Measurements from ENCODE around the gene PNPLA7. TPM values are rescaled to one million over a fixed set of nuclear protein-coding genes. Genes with fewer than 3 reads are reported as not detected.
A peak's percentile ranks its signal among the peaks of the same experiment; 100 is the strongest.

PNPLA7 gene
- polyA plus RNA-seq, 1 of the 3 experiments (the other 2 are of a cell fraction), result 0.99 TPM

- POLR2A ChIA-PET, result no interaction called here
- peak; percentile 15 for DNase-seq
- WGBS (ENCODE audit: low lambda C conversion rate), result 93% methylated on average over 15 of the region's 15 CpGs
- Histone ChIP-seq H3K4me1 (ENCODE audit: control insufficient read depth in 1 of 2, insufficient read depth in 2 of 2, low read depth in 1 of 2, low read length in 1 of 2) (peaks cover 0 to 26% of the 10 kb centered on the region in 2 experiments; a peak in 1 of 4 replicates), H3K9me2 (no peaks in the 10 kb centered on the region), H3K27ac (ENCODE audit: low read depth in 2 of 2, low read length in 1 of 2) (no peak overlapping the region), H3K9me3 (no peaks in the 10 kb centered on the region), H4K20me1 (ENCODE audit: insufficient read depth) (no peaks in the 10 kb centered on the region), H3K4me2 (no peak overlapping the region), H2AFZ (ENCODE audit: low read depth) (no peak overlapping the region), H3K27me3 (ENCODE audit: insufficient read depth) (no peaks in the 10 kb centered on the region), H3K9ac (no peak overlapping the region), H3K36me3 (replicated peaks in 1 of 2; ENCODE audit: control insufficient read depth in 1 of 2, insufficient read depth in 2 of 2, low read length in 1 of 2) (no peaks in the 10 kb centered on the region), H3K79me2 (ENCODE audit: insufficient read depth) (no peaks in the 10 kb centered on the region), H3K4me3 (ENCODE audit: low read depth in 2 of 2, low read length in 1 of 2) (no peak overlapping the region), H3F3A (replicated peaks; ENCODE audit: insufficient read depth) (no peaks in the 10 kb centered on the region)
- CTCF ChIA-PET, result interaction anchor here (1.1 kb wide), 1 partner anchor 63 kb away, joined by 3 read pairs; the partner anchor contains the start of genes EXD3 and NOXA1
- TF ChIP-seq ELF1 (IDR thresholded peaks at IDR 0.05), result no peak
- no peak for TF ChIP-seq GABPA (IDR thresholded peaks at IDR 0.05; ENCODE audit: low read depth)
- no peak for TF ChIP-seq TAF1 (IDR thresholded peaks at IDR 0.05; ENCODE audit: borderline replicate concordance, low read depth, low read length)
- no peak for TF ChIP-seq JUND (IDR thresholded peaks at IDR 0.05)
- TF ChIP-seq MEF2A (IDR thresholded peaks at IDR 0.05; ENCODE audit: borderline replicate concordance, low read depth), result no peak
These were observed 64.1 kb downstream of the PNPLA7 start for GRCh38 chr9:137486141-137486490.

- no peak overlapping the region for H3K9ac ChIP-seq
- H3K79me2 ChIP-seq (ENCODE audit: insufficient read depth), result no peaks in the 10 kb centered on the region
- H3K4me2 ChIP-seq, result no peak overlapping the region
- H2AFZ ChIP-seq (ENCODE audit: low read depth), result no peak overlapping the region
- 87% methylated on average over 16 of the region's 26 CpGs for WGBS (ENCODE audit: low lambda C conversion rate)
- DNase-seq, result peak; percentile 21
- no peaks in the 10 kb centered on the region for H3K27me3 ChIP-seq (ENCODE audit: insufficient read depth)
- no peak overlapping the region for H3K4me3 ChIP-seq (ENCODE audit: low read depth in 2 of 2, low read length in 1 of 2)
- H3K9me3 ChIP-seq, result no peaks in the 10 kb centered on the region
- no peaks in the 10 kb centered on the region for H3K9me2 ChIP-seq
- TF ChIP-seq ELF1 (IDR thresholded peaks at IDR 0.05) (no peak), REST (IDR thresholded peaks at IDR 0.05; ENCODE audit: low read depth, low read length) (no peak), ZBTB33 (IDR thresholded peaks at IDR 0.05; ENCODE audit: borderline replicate concordance, low read depth) (no peak), YY1 (IDR thresholded peaks at IDR 0.05; ENCODE audit: low read depth) (no peak)
- H4K20me1 ChIP-seq (ENCODE audit: insufficient read depth), result no peaks in the 10 kb centered on the region
- H3K36me3 ChIP-seq (replicated peaks in 1 of 2; ENCODE audit: control insufficient read depth in 1 of 2, insufficient read depth in 2 of 2, low read length in 1 of 2), result no peaks in the 10 kb centered on the region
- H3F3A ChIP-seq (replicated peaks; ENCODE audit: insufficient read depth), result no peaks in the 10 kb centered on the region
- POLR2A ChIA-PET, result no interaction called here
- H3K4me1 ChIP-seq (ENCODE audit: control insufficient read depth in 1 of 2, insufficient read depth in 2 of 2, low read depth in 1 of 2, low read length in 1 of 2), result peaks cover 0 to 32% of the 10 kb centered on the region in 2 experiments; a peak in 1 of 4 replicates
- no peak overlapping the region for H3K27ac ChIP-seq (ENCODE audit: low read depth in 2 of 2, low read length in 1 of 2)
- CTCF ChIA-PET, result no interaction called here
These were observed 64.7 kb downstream of the PNPLA7 start for GRCh38 chr9:137485343-137486140.

All from SK-N-SH (cell line).